HEK293 (cell line): ENCODE results near the gene SLC37A4.

ENCODE experiments used
- EGR2 ChIP-seq: fragments of 450-650 bp; formaldehyde crosslinking; IDR thresholded peaks from 2 replicates; pipeline ENCODE4 v1.5.1; 2016; ENCODE audit warnings: low read depth, missing biosample characterization, missing genetic modification characterization
- FEZF1 ChIP-seq: fragments of 450-650 bp; formaldehyde crosslinking; IDR thresholded peaks from 2 replicates; pipeline ENCODE4 v1.5.1; 2016; ENCODE audit warnings: missing biosample characterization, missing genetic modification characterization
- HIC1 ChIP-seq: fragments of 450-650 bp; formaldehyde crosslinking; IDR thresholded peaks from 2 replicates; pipeline ENCODE4 v1.5.1; 2016; ENCODE audit warnings: missing biosample characterization, missing genetic modification characterization
- KLF10 ChIP-seq: fragments of 450-650 bp; IDR thresholded peaks from 2 replicates; pipeline ENCODE4 v1.5.1; 2018; ENCODE audit warnings: missing biosample characterization, mild to moderate bottlenecking, missing genetic modification characterization
- KLF9 ChIP-seq: fragments of 450-650 bp; formaldehyde crosslinking; IDR thresholded peaks from 2 replicates; pipeline ENCODE4 v1.5.1; 2016; ENCODE audit warnings: missing biosample characterization, missing genetic modification characterization, low read depth
- MEIS1 ChIP-seq: sonication (generic); formaldehyde crosslinking; IDR thresholded peaks from 2 replicates; pipeline ENCODE4 v1.8.1; 2022; ENCODE audit warnings: missing genetic modification reagents, mild to moderate bottlenecking, borderline replicate concordance
- PATZ1 ChIP-seq: fragments of 450-650 bp; formaldehyde crosslinking; IDR thresholded peaks from 2 replicates; pipeline ENCODE4 v1.5.1; 2016; ENCODE audit warnings: missing biosample characterization, missing genetic modification characterization
- PRDM2 ChIP-seq: fragments of 450-650 bp; formaldehyde crosslinking; IDR thresholded peaks from 2 replicates; pipeline ENCODE4 v1.5.1; 2016; ENCODE audit warnings: missing biosample characterization, missing genetic modification characterization, borderline replicate concordance
- PRDM4 ChIP-seq: fragments of 450-650 bp; formaldehyde crosslinking; IDR thresholded peaks from 2 replicates; pipeline ENCODE4 v1.5.1; 2017; ENCODE audit warnings: missing biosample characterization, missing genetic modification characterization
- SP2 ChIP-seq: fragments of 450-650 bp; formaldehyde crosslinking; IDR thresholded peaks from 2 replicates; pipeline ENCODE4 v1.5.1; 2016; ENCODE audit warnings: missing biosample characterization, missing genetic modification characterization
- SP3 ChIP-seq: fragments of 450-650 bp; formaldehyde crosslinking; IDR thresholded peaks from 2 replicates; pipeline ENCODE4 v1.5.1; 2016; ENCODE audit warnings: missing biosample characterization, missing genetic modification characterization
- YY2 ChIP-seq: fragments of 450-650 bp; formaldehyde crosslinking; IDR thresholded peaks from 2 replicates; pipeline ENCODE4 v1.5.1; 2016; ENCODE audit warnings: missing biosample characterization, missing genetic modification characterization
- ZFHX2 ChIP-seq: fragments of 450-650 bp; formaldehyde crosslinking; conservative IDR thresholded peaks from 2 replicates; pipeline ENCODE4 v1.5.1; 2016; ENCODE audit warnings: missing biosample characterization, missing genetic modification characterization
- ZNF138 ChIP-seq: fragments of 450-650 bp; formaldehyde crosslinking; IDR thresholded peaks from 2 replicates; pipeline ENCODE4 v1.5.1; 2016; ENCODE audit warnings: missing biosample characterization, missing genetic modification characterization, borderline replicate concordance
- ZNF19 ChIP-seq: fragments of 450-650 bp; formaldehyde crosslinking; IDR thresholded peaks from 2 replicates; pipeline ENCODE4; 2016; ENCODE audit warnings: missing biosample characterization, missing genetic modification characterization, low read depth
- ZNF23 ChIP-seq: fragments of 450-650 bp; formaldehyde crosslinking; IDR thresholded peaks from 2 replicates; pipeline ENCODE4 v1.5.1; 2016; ENCODE audit warnings: missing biosample characterization, missing genetic modification characterization, borderline replicate concordance
- ZNF48 ChIP-seq: fragments of 450-650 bp; formaldehyde crosslinking; IDR thresholded peaks from 2 replicates; pipeline ENCODE4 v1.5.1; 2016; ENCODE audit warnings: missing biosample characterization, missing genetic modification characterization
- ZNF488 ChIP-seq: fragments of 450-650 bp; formaldehyde crosslinking; IDR thresholded peaks from 2 replicates; pipeline ENCODE4 v1.5.1; 2016; ENCODE audit warnings: missing biosample characterization, missing genetic modification characterization
- ZNF501 ChIP-seq: fragments of 450-650 bp; formaldehyde crosslinking; IDR thresholded peaks from 2 replicates; pipeline ENCODE4 v1.5.1; 2016; ENCODE audit warnings: missing biosample characterization, missing genetic modification characterization
- ZNF561 ChIP-seq: fragments of 450-650 bp; IDR thresholded peaks from 2 replicates; pipeline ENCODE4 v1.5.1; 2018; ENCODE audit warnings: missing biosample characterization, missing genetic modification characterization, borderline replicate concordance
- ZNF654 ChIP-seq: fragments of 450-650 bp; formaldehyde crosslinking; IDR thresholded peaks from 2 replicates; pipeline ENCODE4 v1.5.1; 2016; ENCODE audit warnings: low read depth, missing biosample characterization, missing genetic modification characterization
- ZNF658 ChIP-seq: fragments of 450-650 bp; formaldehyde crosslinking; IDR thresholded peaks from 2 replicates; pipeline ENCODE4; 2016; ENCODE audit warnings: missing biosample characterization, missing genetic modification characterization
- ZNF791 ChIP-seq: fragments of 450-650 bp; formaldehyde crosslinking; IDR thresholded peaks from 2 replicates; pipeline ENCODE4 v1.5.1; 2016; ENCODE audit warnings: missing biosample characterization, missing genetic modification characterization
- TF ChIP-seq, protein P1 (sequence below): fragments of 450-650 bp; formaldehyde crosslinking; IDR thresholded peaks from 2 replicates; pipeline ENCODE4 v1.5.1; 2017; ENCODE audit warnings: missing biosample characterization, missing genetic modification characterization

Gene SLC37A4

DNA sequence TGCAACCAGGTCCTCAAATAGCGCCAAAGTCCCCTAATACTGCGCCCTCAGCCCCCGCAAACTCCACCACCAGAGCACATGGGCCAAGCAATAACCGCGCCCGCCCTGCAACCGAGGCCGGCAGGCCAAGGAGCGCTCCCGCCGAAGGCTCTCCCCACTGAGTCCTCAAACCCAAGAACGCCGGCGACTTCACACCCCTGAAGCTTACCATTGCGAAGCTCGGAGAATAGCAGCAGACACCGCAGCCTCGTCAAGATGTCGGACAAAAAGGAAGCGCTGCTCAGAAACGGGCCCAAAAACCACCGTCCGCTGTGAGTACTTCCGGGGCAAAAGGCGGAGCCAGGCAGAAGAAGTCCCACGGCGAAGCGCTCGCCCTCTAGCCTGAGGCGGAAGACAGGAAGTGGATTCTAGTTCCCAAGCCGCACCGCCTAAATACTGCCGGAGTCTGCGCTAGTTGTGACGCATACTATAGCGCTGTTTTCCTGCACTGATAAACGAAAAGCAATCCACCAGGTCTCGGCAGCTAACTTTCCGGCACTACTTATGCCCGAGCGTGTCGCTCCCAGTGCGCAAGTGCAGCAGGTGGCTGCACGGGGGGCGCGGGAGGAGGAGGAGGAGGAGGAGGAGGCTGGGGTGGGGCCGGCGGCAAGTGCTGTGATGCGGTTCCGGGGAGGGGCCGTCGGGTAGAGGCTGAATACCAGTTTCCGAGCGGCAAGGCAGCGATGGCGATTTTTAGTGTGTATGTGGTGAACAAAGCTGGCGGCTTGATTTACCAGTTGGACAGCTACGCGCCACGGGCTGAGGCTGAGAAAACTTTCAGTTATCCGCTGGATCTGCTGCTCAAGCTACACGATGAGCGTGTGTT lies 12.4 kb downstream of the SLC37A4 start, which contains the start of the genes RPS25 and TRAPPC4 (continued):
- TF ChIP-seq PRDM4 (no peak), ZNF501 (peak; percentile 65; the same call in 1 of the 2 replicates), ZNF19 (tag by site-specific recombination) (no peak), YY2 (0 out of 2 replicates have a peak, but pooled peaks have one; percentile 55), ZFHX2 (no peak), KLF9 (tag by site-specific recombination) (peak; percentile 29; the same call in 1 of the 2 replicates), FEZF1 (tag by site-specific recombination) (peak; percentile 49; the same call in 1 of the 2 replicates), ZNF658 (tag by site-specific recombination) (no peak), SP2 (peak; percentile 91), ZNF791 (no peak), ZNF23 (no peak), PRDM2 (tag by site-specific recombination) (no peak), EGR2 (tag by site-specific recombination) (peak; percentile 48; the same call in 1 of the 2 replicates), PATZ1 (tag by site-specific recombination) (peak; percentile 81), ZNF654 (tag by site-specific recombination) (no peak), ZNF138 (tag by site-specific recombination) (no peak), ZNF561 (0 out of 2 replicates have a peak, but pooled peaks have one; percentile 60), SP3 (tag by site-specific recombination) (peak; percentile 88), MEIS1 (CRISPR knock-in tag) (no peak), ZNF48 (tag by site-specific recombination) (no peak), KLF10 (tag by site-specific recombination) (no peak), HIC1 (tag by site-specific recombination) (0 out of 2 replicates have a peak, but pooled peaks have one; percentile 10), ZNF488 (no peak)
- TF ChIP-seq, protein P1, sequence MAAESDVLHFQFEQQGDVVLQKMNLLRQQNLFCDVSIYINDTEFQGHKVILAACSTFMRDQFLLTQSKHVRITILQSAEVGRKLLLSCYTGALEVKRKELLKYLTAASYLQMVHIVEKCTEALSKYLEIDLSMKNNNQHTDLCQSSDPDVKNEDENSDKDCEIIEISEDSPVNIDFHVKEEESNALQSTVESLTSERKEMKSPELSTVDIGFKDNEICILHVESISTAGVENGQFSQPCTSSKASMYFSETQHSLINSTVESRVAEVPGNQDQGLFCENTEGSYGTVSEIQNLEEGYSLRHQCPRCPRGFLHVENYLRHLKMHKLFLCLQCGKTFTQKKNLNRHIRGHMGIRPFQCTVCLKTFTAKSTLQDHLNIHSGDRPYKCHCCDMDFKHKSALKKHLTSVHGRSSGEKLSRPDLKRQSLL (tag by site-specific recombination): no peak
